ENCODE data around the gene SMIM30. TPM values are rescaled to one million over a fixed set of nuclear protein-coding genes. Genes with fewer than 3 reads are reported as not detected.

SMIM30 gene
- total RNA-seq, 2 experiments from 2014 or later: 43.3 to 55.1 TPM

DNA sequence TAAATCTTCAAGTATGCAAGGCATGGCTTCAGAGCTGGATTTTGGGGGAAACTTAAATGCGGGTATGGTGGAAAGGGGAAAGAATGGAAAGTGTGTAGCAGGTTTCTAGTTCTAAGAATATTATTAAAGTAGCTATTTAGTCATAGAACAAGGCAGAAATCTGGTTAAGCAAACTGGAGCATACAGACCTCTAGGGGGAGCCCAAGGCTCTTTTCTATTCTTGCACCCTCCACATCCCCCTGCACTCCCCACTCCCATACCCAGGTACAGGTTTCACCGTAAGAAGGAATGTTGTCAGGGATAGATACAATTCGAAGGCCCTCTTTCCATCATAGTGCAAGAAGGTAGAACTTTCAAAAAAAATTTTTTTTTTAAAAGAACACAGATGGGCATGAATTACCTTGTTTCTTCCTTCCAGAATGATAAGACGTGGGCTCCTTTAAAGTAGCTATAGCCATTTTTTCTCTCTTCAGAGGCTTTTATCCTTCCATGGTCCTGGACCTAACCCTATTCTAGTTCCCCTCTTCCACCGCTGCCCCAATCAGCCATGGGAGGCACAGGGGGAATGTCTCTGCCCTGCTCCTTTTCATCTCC is 41.5 kb upstream of the SMIM30 start:
- H3K79me2 ChIP-seq (ENCODE audit: insufficient read depth, low read depth, low read length): no peaks in the 10 kb centered on the region
- no peaks in the 10 kb centered on the region for H3K4me1 ChIP-seq (ENCODE audit: insufficient read depth, low read length, poor library complexity, severe bottlenecking)
- no peaks in the 10 kb centered on the region for H3K9me2 ChIP-seq (ENCODE audit: insufficient read depth, low read length)
- ChIA-PET POLR2A (interaction anchor here (0.5 to 1.1 kb wide), 5 partner anchors 10 to 1623 kb away, joined by 3 to 5 read pairs (median 4); no protein-coding TSS in a partner anchor), CTCF (ENCODE audit: unreplicated experiment) (interaction anchor here (0.6 kb wide), 1 partner anchor 220 kb away, joined by 3 read pairs; a partner anchor contains a TSS)
- TF ChIP-seq, protein P1, sequence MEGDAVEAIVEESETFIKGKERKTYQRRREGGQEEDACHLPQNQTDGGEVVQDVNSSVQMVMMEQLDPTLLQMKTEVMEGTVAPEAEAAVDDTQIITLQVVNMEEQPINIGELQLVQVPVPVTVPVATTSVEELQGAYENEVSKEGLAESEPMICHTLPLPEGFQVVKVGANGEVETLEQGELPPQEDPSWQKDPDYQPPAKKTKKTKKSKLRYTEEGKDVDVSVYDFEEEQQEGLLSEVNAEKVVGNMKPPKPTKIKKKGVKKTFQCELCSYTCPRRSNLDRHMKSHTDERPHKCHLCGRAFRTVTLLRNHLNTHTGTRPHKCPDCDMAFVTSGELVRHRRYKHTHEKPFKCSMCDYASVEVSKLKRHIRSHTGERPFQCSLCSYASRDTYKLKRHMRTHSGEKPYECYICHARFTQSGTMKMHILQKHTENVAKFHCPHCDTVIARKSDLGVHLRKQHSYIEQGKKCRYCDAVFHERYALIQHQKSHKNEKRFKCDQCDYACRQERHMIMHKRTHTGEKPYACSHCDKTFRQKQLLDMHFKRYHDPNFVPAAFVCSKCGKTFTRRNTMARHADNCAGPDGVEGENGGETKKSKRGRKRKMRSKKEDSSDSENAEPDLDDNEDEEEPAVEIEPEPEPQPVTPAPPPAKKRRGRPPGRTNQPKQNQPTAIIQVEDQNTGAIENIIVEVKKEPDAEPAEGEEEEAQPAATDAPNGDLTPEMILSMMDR (conservative IDR thresholded peaks at IDR 0.05; ENCODE audit: low read length): peak; percentile 84
- no peak for TF ChIP-seq EZH2phosphoT487 (IDR thresholded peaks at IDR 0.05; ENCODE audit: borderline replicate concordance, low read depth, low read length)
- H4K20me1 ChIP-seq (ENCODE audit: insufficient read depth, low read length): no peaks in the 10 kb centered on the region
- intact Hi-C loops (cut with micrococcal nuclease; ENCODE audit: unreplicated experiment): loop anchor here (2.0 to 5.0 kb wide), 2 partner anchors 127 to 261 kb away; no protein-coding TSS in a partner anchor
- H3K27ac ChIP-seq (ENCODE audit: low read depth, low read length, poor library complexity, severe bottlenecking): no peak overlapping the region
- no peaks in the 10 kb centered on the region for H3K36me3 ChIP-seq (ENCODE audit: insufficient read depth, low read length)
- H3K4me3 ChIP-seq (ENCODE audit: low read depth, low read length, poor library complexity, severe bottlenecking): no peak overlapping the region
- H3K9me3 ChIP-seq (ENCODE audit: low read length): no peaks in the 10 kb centered on the region
- peak; percentile 41 for DNase-seq (ENCODE audit: low spot score)
- H3K4me2 ChIP-seq (ENCODE audit: low read length): no peak overlapping the region
- H2AFZ ChIP-seq (ENCODE audit: low read length): peak overlapping the region; percentile 34; the same call in 1 of the 2 replicates
- no TSS peak for BruUV-seq (replicated peaks)

GRCh38 chr7:113158756-113159155 is 40.4 kb upstream of the SMIM30 start:
- H3K9me2 ChIP-seq (ENCODE audit: insufficient read depth, low read length): no peaks in the 10 kb centered on the region
- H3K4me2 ChIP-seq (ENCODE audit: low read length): no peak overlapping the region
- H4K20me1 ChIP-seq (ENCODE audit: insufficient read depth, low read length): no peaks in the 10 kb centered on the region
- no peak for TF ChIP-seq EZH2phosphoT487 (IDR thresholded peaks at IDR 0.05; ENCODE audit: borderline replicate concordance, low read depth, low read length)
- TF ChIP-seq, protein P1 (conservative IDR thresholded peaks at IDR 0.05; ENCODE audit: low read length): no peak
- intact Hi-C loops (cut with micrococcal nuclease; ENCODE audit: unreplicated experiment): loop anchor here (2.0 to 5.0 kb wide), 2 partner anchors 129 to 262 kb away; no protein-coding TSS in a partner anchor
- no peaks in the 10 kb centered on the region for H3K9me3 ChIP-seq (ENCODE audit: low read length)
- no peak for DNase-seq (ENCODE audit: low spot score)
- no peaks in the 10 kb centered on the region for H3K4me1 ChIP-seq (ENCODE audit: insufficient read depth, low read length, poor library complexity, severe bottlenecking)
- BruUV-seq (replicated peaks): no TSS peak
- ChIA-PET CTCF (ENCODE audit: unreplicated experiment) (interaction anchor here (0.5 kb wide), 1 partner anchor 10 kb away, joined by 3 read pairs; no protein-coding TSS in a partner anchor), POLR2A (interaction anchor here (0.5 to 1.2 kb wide), 2 partner anchors 15 to 26 kb away, joined by 3 read pairs; no protein-coding TSS in a partner anchor)
- H3K36me3 ChIP-seq (ENCODE audit: insufficient read depth, low read length): no peaks in the 10 kb centered on the region
- H3K27ac ChIP-seq (ENCODE audit: low read depth, low read length, poor library complexity, severe bottlenecking): no peak overlapping the region
- no peak overlapping the region for H3K4me3 ChIP-seq (ENCODE audit: low read depth, low read length, poor library complexity, severe bottlenecking)
- no peaks in the 10 kb centered on the region for H3K79me2 ChIP-seq (ENCODE audit: insufficient read depth, low read depth, low read length)
- H2AFZ ChIP-seq (ENCODE audit: low read length): peak overlapping the region; percentile 34; the same call in 1 of the 2 replicates

- ChIA-PET POLR2A (interaction anchor here (0.6 to 1.6 kb wide), 2 partner anchors 9 to 277 kb away, joined by 4 to 7 read pairs; no protein-coding TSS in a partner anchor), CTCF (ENCODE audit: unreplicated experiment) (no interaction called here)
- intact Hi-C loops (cut with micrococcal nuclease; ENCODE audit: unreplicated experiment): no loop called here
- TF ChIP-seq EZH2phosphoT487 (IDR thresholded peaks at IDR 0.05; ENCODE audit: borderline replicate concordance, low read depth, low read length): no peak
- TF ChIP-seq, protein P1 (conservative IDR thresholded peaks at IDR 0.05; ENCODE audit: low read length): no peak
- Histone ChIP-seq H3K4me3 (ENCODE audit: low read depth, low read length, poor library complexity, severe bottlenecking) (no peak overlapping the region), H3K4me1 (ENCODE audit: insufficient read depth, low read length, poor library complexity, severe bottlenecking) (peaks cover 8% of the 10 kb centered on the region), H3K27ac (ENCODE audit: low read depth, low read length, poor library complexity, severe bottlenecking) (no peak overlapping the region), H3K79me2 (ENCODE audit: insufficient read depth, low read depth, low read length) (no peaks in the 10 kb centered on the region), H3K36me3 (ENCODE audit: insufficient read depth, low read length) (no peaks in the 10 kb centered on the region), H3K4me2 (ENCODE audit: low read length) (no peak overlapping the region), H2AFZ (ENCODE audit: low read length) (no peak overlapping the region), H3K9me3 (ENCODE audit: low read length) (0 out of 2 replicates have a peak, but pooled peaks cover 4% of the 10 kb centered on the region), H3K9me2 (ENCODE audit: insufficient read depth, low read length) (no peaks in the 10 kb centered on the region), H4K20me1 (ENCODE audit: insufficient read depth, low read length) (no peaks in the 10 kb centered on the region)
- no peak for DNase-seq (ENCODE audit: low spot score)
- BruUV-seq (replicated peaks): no TSS peak
Observed at GRCh38 chr7:113154117-113154516, 35.8 kb upstream of the SMIM30 start.
